Esophagus muscularis mucosa (tissue), 4 donors: ENCODE data around the gene MCOLN2.

ENCODE experiments used
- CTCF ChIP-seq, 3 experiments: fragments of 200-600 bp in 2 of 3; fragments of 450-650 bp in 1 of 3; sonication (generic) in 2 of 3; IDR thresholded peaks; one replicate each; pipeline ENCODE4 v1.5.1; 2017 to 2019; ENCODE audit warnings: antibody characterized with exemption in 3 of 3, mild to moderate bottlenecking in 2 of 3, moderate library complexity in 1 of 3
- EP300 ChIP-seq: sonication (generic); formaldehyde crosslinking; IDR thresholded peaks from one replicate; pipeline ENCODE4 v1.6.1; 2017; ENCODE audit warnings: antibody characterized with exemption
- POLR2A ChIP-seq: fragments of 450-650 bp; IDR thresholded peaks from one replicate; pipeline ENCODE4 v1.6.1; 2017; ENCODE audit warnings: antibody characterized with exemption, moderate library complexity, mild to moderate bottlenecking, low read depth
- POLR2AphosphoS5 ChIP-seq, 2 donors: sonication (generic); formaldehyde crosslinking; IDR thresholded peaks; one replicate each; pipeline ENCODE4 v1.6.1; 2017; ENCODE audit warnings: antibody characterized with exemption in 2 of 2

GRCh38 chr1:84996846-84997666 lies at the start of gene MCOLN2:
- TF ChIP-seq CTCF (IDR thresholded peaks at IDR 0.05) (no peak), POLR2A (no peak), EP300 (no peak), POLR2AphosphoS5 (IDR thresholded peaks at IDR 0.05) (no peak)
